ENCODE data around the gene ZNF518B.

Gene ZNF518B

DNA sequence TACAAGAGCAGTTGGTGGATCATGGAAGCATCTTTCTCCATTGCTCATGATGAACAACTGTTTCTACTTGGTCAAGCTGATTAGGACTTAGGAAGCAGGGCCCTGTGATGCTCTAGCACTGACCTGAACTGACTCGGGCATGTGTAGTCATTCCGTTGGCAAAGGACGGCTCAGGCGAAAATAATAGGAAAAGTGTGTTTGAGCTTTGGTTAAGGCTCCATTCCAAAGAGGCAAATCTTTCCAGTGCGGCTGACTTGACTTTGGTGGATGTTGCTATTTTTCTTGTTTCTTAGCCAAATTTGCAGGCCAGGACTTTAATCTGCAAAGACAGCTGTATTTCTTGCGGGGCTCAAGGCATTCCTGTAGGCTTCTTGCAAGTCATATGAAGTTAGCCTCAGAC lies 39.5 kb downstream of the ZNF518B start:
- FAIRE-seq (no peak), DNase-seq (ENCODE audit: insufficient read length) (no peak)
- TF ChIP-seq POLR2AphosphoS5 (IDR thresholded peaks at IDR 0.05; ENCODE audit: low read depth, low read length) = no peak
- TF ChIP-seq TAF1 (IDR thresholded peaks at IDR 0.05; ENCODE audit: borderline replicate concordance, low read depth, low read length) = no peak
- no peak for TF ChIP-seq POLR2A (IDR thresholded peaks at IDR 0.05; ENCODE audit: low read depth, low read length)

DNA sequence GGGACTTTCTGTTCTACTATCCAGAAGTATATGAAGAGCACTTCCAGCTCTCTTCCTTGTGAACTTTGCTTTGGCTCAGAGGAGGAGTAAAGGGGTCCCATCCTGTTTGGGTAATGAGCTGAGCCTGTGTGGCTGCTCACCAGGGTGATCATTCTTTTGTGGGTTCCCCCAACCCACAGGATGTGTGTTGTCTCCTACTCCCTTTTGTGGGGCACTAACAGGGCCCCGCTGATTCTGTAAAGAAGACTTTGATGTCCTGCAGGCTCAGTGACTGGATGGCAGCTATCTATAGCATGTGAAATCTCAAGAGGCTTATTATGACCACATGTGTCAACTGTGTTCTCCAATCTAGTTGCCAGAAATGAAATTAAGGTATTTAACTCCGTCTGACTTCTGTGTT lies 40.8 kb downstream of the ZNF518B start:
- FAIRE-seq (no peak), DNase-seq (ENCODE audit: insufficient read length) (no peak)
- no peak for TF ChIP-seq POLR2A (IDR thresholded peaks at IDR 0.05; ENCODE audit: low read depth, low read length)
- TF ChIP-seq POLR2AphosphoS5 (IDR thresholded peaks at IDR 0.05; ENCODE audit: low read depth, low read length) = no peak
- no peak for TF ChIP-seq TAF1 (IDR thresholded peaks at IDR 0.05; ENCODE audit: borderline replicate concordance, low read depth, low read length)

DNA sequence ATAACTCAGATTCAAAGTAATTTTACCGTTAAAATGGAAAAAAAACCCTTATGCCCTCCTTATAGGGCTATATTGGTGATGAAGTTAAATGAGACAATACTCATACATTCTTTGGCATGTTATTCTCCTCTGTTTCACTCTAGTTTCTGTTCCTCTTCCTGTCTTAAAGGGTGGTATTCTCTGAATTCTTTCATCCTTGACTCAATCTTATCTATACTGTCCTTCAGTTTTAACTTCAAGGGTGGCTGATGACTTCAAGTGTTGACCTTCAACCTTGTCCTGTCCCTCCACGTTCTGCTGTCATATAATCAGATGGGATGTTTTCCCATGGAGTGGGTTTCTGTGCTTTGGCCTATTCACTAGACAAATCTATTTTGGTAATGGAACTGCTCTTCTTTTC lies 44.0 kb downstream of the ZNF518B start:
- FAIRE-seq (no peak), DNase-seq (ENCODE audit: insufficient read length) (no peak)
- no peak for TF ChIP-seq POLR2A (IDR thresholded peaks at IDR 0.05; ENCODE audit: low read depth, low read length)
- TF ChIP-seq TAF1 (IDR thresholded peaks at IDR 0.05; ENCODE audit: borderline replicate concordance, low read depth, low read length) = no peak
- no peak for TF ChIP-seq POLR2AphosphoS5 (IDR thresholded peaks at IDR 0.05; ENCODE audit: low read depth, low read length)

DNA sequence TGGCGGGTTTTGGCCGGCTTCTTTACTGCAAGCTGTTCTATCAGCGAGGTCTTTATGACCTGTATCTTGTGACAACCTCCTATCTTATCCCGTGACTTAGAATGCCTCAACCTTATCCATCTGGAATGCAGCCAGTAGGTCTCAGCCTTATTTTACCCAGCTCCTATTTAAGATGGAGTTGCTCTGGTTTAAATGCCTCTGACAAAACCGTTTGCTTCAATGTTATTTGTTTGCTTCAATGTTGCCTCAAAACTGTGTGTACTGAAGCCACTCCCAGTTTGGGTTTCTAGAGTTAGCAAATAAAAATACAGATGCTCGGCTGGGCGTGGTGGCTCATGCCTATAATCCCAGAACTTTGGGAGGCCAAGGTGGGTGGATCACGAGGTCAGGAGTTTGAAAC lies 51.6 kb downstream of the ZNF518B start:
- DNase-seq (ENCODE audit: insufficient read length) = no peak
- FAIRE-seq = no peak

DNA sequence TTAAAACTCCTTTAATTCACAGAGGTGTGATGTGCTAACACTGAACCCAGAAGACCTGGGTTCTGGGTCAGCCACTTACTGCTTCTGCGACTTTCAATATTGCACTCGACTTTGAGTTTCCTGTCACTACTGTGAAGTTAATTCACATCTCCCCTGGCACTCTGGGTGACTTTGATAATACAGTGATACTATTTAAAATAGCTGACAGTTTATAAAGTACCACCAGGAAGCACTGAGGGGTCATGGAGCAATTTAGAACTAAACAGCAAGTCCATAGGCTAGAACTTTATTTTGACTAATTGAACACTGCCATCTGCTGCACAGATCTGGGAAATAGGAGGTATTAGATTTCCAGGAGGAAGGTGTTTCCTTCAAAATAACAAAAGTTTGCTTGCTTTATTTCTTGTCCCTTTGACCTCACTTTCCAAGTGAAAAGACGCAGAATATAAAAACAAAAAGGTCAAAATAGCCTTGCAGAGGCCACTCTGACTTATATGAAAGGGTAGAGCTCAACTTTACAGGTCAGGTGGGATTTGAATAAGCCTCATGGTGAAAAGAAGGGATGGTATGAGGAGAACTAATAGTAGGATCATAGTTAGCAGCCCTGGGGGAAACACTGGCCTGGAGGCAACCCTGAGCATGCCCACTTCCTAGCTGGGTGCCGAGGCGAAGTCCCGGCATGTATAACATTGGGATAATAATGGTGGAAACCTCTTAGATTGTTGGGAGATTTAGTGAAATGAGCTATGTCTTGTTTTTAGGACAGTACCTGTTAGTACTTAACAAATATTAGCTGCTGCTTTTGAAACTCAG lies 53.4 kb downstream of the ZNF518B start:
- DNase-seq (ENCODE audit: insufficient read length) (no peak), FAIRE-seq (no peak)
- TF ChIP-seq TAF1 (IDR thresholded peaks at IDR 0.05; ENCODE audit: borderline replicate concordance, low read depth, low read length) (no peak), POLR2A (IDR thresholded peaks at IDR 0.05; ENCODE audit: low read depth, low read length) (no peak), POLR2AphosphoS5 (IDR thresholded peaks at IDR 0.05; ENCODE audit: low read depth, low read length) (no peak)

More for the DNA sequence above, 51.6 kb downstream of the ZNF518B start:
- no peak for TF ChIP-seq TAF1 (IDR thresholded peaks at IDR 0.05; ENCODE audit: borderline replicate concordance, low read depth, low read length)
- no peak for TF ChIP-seq POLR2A (IDR thresholded peaks at IDR 0.05; ENCODE audit: low read depth, low read length)
- TF ChIP-seq POLR2AphosphoS5 (IDR thresholded peaks at IDR 0.05; ENCODE audit: low read depth, low read length) = no peak

DNA sequence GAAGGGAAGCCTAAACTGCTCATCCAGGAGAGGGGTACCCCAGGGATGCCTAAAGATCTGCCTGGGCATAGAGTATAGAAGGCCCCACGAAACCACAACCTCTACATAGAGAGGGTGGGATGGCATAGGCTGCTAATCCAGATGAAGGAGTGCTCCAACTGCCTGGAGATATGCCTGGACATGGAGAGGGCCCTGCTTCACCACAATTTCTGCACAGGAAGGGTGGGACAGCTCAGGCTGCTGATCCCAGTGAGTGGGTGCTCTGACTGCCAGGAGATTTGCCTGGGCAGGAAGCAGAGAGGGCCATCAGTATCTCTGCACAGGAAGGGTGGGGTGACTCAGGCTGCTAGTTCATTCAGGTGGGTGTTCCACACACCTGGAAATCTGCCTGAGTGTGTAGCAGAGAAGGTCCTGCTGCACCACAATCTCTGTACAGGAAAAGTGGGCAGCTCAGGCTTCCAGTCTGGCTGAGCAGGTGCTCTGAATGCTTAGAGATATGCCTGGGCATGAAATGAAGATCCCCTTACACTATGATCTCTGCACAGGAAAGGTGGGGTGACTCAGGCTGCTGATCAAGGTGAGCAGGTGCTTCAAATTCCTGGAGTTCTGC lies 61.1 kb downstream of the ZNF518B start:
- DNase-seq (ENCODE audit: insufficient read length) (no peak), FAIRE-seq (no peak)
- TF ChIP-seq POLR2AphosphoS5 (IDR thresholded peaks at IDR 0.05; ENCODE audit: low read depth, low read length) (no peak), POLR2A (IDR thresholded peaks at IDR 0.05; ENCODE audit: low read depth, low read length) (no peak), TAF1 (IDR thresholded peaks at IDR 0.05; ENCODE audit: borderline replicate concordance, low read depth, low read length) (no peak)
